Natural killer cell treated with Interleukin-12 subunit alpha and Interleukin-12 subunit beta and Interleukin-15 and Interleukin-18, amount 100 ng/mL, for 72 hours (primary cell): ENCODE measurements around the gene GRM7. TPM values are rescaled to one million over a fixed set of nuclear protein-coding genes. Genes with fewer than 3 reads are reported as not detected.

Experiments
- ATAC-seq, 2 donors: fragments of 150-1000 bp; cut with Tn5 transposase in 1 of 2; sonication (Bioruptor Pico), chemical (Tn5 transposase) in 1 of 2; 2 replicates each; pipeline ENCODE4 v1.10.0; 2021
- DNase-seq: peaks from one replicate; pipeline ENCODE4 v3.0.0; 2022; ENCODE audit warnings: low spot score
- H3K27ac Mint-ChIP-seq, 2 donors: 1 replicate in 1 of 2; 2 replicates in 1 of 2; pipeline ENCODE4 v1.8.0; 2022; ENCODE audit warnings: mixed read lengths in 2 of 2, mild to moderate bottlenecking in 1 of 2, moderate library complexity in 1 of 2
- H3K27me3 Mint-ChIP-seq, 2 donors: 1 replicate in 1 of 2; 2 replicates in 1 of 2; pipeline ENCODE4 v1.8.0; 2022; ENCODE audit warnings: mixed read lengths in 2 of 2
- H3K36me3 Mint-ChIP-seq: one replicate; pipeline ENCODE4 v1.8.0; 2022; ENCODE audit warnings: mixed read lengths
- H3K4me1 Mint-ChIP-seq, 2 donors: 1 replicate in 1 of 2; 2 replicates in 1 of 2; pipeline ENCODE4 v1.8.0; 2022; ENCODE audit warnings: low read depth in 2 of 2, mixed read lengths in 2 of 2, mild to moderate bottlenecking in 1 of 2
- H3K4me3 Mint-ChIP-seq: one replicate; pipeline ENCODE4 v1.8.0; 2022; ENCODE audit warnings: mixed read lengths
- H3K9me3 Mint-ChIP-seq: 2 replicates; pipeline ENCODE4 v1.8.0; 2022; ENCODE audit warnings: mixed read lengths
- total RNA-seq, 2 donors: library from RNA; stranded (reverse); gene quantifications; one replicate each; pipeline ENCODE4 v1.2.3, GENCODE V29; 2022

GRM7 gene
- total RNA-seq, 2 donors from 2014 or later, result not detected

DNA sequence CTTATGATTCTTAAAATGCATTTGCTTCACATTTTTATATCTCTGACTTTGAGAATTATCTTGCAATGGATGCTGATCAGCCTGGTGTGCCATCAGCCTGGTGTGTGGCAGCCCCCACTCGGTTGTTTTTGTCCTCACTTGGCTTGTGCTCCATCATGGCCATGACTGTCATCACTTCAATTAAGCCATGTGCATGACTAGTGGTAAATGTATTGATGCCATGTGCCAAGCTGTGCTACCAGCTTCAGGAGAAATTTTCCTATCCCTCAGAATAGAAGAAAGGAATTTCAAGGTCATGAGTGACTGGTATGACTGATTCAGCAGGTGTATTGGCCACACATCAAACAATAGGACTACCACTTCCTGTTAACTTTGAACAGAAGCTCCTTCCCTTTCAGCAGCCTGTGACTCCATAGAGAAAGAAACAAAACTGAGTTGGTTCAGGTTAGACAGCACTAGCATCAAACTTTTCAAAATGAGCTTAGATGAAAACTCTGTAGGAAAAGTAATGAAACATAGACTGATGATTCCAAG lies 251.7 kb downstream of the GRM7 start:
- Mint-ChIP-seq H3K36me3 (no peaks in the 10 kb centered on the region), H3K4me1 (no peaks in the 10 kb centered on the region), H3K27me3 (no peaks in the 10 kb centered on the region), H3K4me3 (no peak overlapping the region), H3K9me3 (peaks cover 3% of the 10 kb centered on the region), H3K27ac (no peak overlapping the region)
- ATAC-seq (no peak), DNase-seq (no peak)

DNA sequence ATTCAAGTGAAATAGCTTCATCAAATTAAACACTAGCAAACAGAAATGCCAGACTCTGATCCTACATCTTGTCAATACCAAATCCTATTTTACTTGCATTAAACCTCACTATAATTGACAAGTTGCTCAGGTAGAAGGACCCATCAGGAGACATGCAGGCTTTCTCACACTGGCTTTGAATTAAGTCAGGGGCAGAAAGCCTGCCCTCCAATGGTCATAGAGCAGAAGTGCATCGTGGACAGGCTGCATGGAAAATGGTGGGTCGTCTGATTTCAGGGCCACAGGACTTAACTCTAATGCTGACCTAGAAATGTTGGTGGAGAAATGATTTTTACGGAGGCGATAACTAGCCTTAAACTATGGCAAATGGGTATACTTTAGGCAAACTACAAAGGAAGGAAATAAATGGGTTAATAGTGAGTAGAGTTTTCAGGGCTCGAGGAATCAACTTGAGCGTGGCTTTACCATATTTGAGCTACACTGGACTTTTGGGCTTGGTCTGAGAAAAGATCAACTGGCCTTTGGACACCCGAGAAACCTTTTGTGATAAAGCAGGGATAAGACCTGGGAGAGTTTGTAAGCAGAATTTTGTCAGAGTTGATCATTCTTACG lies 283.9 kb downstream of the GRM7 start:
- H3K9me3 Mint-ChIP-seq, result peaks cover 1% of the 10 kb centered on the region
- no peak overlapping the region for H3K4me3 Mint-ChIP-seq
- DNase-seq (no peak), ATAC-seq (no peak)
- no peaks in the 10 kb centered on the region for H3K36me3 Mint-ChIP-seq
- H3K27ac Mint-ChIP-seq, result no peak overlapping the region
- no peaks in the 10 kb centered on the region for H3K4me1 Mint-ChIP-seq
- peaks cover 0 to 3% of the 10 kb centered on the region in 2 donors for H3K27me3 Mint-ChIP-seq

DNA sequence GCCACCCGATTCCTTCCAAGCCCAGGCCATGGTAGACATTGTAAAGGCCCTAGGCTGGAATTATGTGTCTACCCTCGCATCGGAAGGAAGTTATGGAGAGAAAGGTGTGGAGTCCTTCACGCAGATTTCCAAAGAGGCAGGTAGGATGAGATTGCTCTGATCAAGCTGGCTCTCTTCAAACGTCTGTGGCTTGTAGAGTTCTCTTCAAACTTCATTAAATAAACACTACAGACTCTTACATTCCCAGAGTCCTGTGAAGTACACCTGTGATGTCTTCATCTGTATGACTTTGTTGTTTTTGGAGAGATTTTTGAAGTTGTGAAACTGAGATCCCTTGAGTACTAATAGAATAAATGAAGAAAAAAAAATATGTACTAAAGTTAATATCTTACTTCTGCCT lies 285.6 kb downstream of the GRM7 start:
- ATAC-seq, result no peak
- Mint-ChIP-seq H3K27me3 (peaks cover 0 to 3% of the 10 kb centered on the region in 2 donors), H3K4me1 (no peaks in the 10 kb centered on the region), H3K27ac (no peak overlapping the region), H3K4me3 (no peak overlapping the region), H3K36me3 (no peaks in the 10 kb centered on the region), H3K9me3 (peaks cover 3% of the 10 kb centered on the region)
- no peak for DNase-seq

DNA sequence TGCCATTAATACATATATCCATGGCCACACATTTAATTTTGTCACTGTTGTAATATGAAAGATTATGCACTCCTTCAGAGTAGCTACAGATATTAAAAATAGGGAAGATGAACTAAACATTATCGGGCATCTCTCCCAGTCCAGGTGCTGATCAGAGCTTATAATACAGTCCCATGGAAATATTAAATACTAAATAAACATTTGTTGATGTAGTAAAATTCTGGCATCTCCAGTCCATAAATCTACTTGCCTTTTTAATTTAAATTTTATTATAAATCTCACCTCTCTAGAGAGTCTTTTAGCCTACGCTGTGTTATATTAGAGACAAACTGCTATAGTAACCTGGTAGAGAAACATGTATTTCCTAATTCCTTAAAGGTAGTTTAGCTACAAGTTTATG lies 297.6 kb downstream of the GRM7 start:
- Mint-ChIP-seq H3K27ac (no peak overlapping the region), H3K4me3 (no peak overlapping the region), H3K9me3 (peaks cover 11% of the 10 kb centered on the region), H3K27me3 (peaks cover 7 to 9% of the 10 kb centered on the region in 2 donors), H3K36me3 (no peaks in the 10 kb centered on the region), H3K4me1 (no peaks in the 10 kb centered on the region)
- ATAC-seq (no peak), DNase-seq (no peak)

DNA sequence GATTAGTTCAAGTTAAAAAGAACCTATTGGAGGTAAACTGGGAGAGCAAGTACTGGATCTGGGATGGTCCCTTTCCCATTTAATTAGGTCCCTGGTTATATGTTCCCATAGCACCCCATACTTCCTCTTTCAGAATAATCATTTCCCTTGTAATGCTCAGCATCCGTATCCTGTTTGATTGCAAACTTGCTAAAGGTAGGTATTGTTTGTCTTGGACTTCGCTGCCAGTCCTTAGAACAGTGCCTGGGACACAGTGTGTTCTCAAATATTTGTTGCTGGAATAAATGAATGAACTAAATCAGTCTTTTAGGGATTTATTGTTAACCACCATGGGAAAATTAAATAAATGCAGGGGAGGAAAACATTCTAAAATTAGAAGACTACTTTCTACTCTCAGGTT lies 299.8 kb downstream of the GRM7 start:
- H3K4me1 Mint-ChIP-seq, result no peaks in the 10 kb centered on the region
- no peaks in the 10 kb centered on the region for H3K36me3 Mint-ChIP-seq
- ATAC-seq, result no peak
- peaks cover 7% of the 10 kb centered on the region for H3K9me3 Mint-ChIP-seq
- H3K4me3 Mint-ChIP-seq, result no peak overlapping the region
- H3K27ac Mint-ChIP-seq, result no peak overlapping the region
- DNase-seq, result no peak
- H3K27me3 Mint-ChIP-seq, result peaks cover 0 to 6% of the 10 kb centered on the region in 2 donors

DNA sequence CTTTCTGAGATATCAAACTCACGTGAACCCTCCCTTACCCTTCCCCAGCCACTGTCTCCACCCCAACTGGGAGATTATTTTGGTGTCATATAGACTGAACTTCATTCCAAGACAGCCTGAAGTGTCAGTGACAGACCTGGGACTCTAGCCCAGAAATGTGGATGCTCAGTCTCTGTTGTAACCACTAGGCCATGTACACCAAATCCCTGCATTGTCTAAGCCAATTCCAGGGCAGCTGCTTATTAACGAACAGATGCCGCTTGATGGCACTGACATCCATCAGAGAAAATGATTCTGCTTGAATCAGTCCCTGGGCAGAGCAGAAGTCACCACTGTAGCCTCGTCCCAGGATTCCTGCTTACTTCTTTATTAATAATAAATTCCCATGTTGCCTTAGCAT lies 305.5 kb downstream of the GRM7 start:
- Mint-ChIP-seq H3K4me1 (no peaks in the 10 kb centered on the region), H3K4me3 (no peak overlapping the region), H3K27me3 (peaks cover 0 to 3% of the 10 kb centered on the region in 2 donors)

DNA sequence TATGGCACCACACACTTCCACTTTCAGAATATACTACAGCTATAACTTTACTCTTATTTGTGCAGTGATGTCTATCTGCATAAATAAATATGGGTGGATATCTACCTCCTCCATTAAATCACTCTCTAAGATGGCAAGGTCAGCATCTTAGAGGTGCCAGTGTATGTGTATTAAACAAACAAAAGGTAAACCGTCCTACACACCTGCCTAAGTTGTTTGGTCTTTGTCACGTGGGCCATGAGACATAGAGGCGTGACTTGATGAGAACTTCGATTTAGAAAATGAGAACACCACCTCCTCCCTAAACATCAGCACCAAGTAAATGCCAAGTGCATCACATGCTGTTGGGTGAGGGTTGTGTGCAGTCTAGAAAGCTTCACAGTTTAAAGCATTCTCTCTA lies 310.6 kb downstream of the GRM7 start:
- ATAC-seq (no peak), DNase-seq (no peak)
- H3K36me3 Mint-ChIP-seq, result no peaks in the 10 kb centered on the region
- no peaks in the 10 kb centered on the region for H3K9me3 Mint-ChIP-seq
- no peak overlapping the region for H3K27ac Mint-ChIP-seq
- H3K27me3 Mint-ChIP-seq, result no peaks in the 10 kb centered on the region
- no peaks in the 10 kb centered on the region for H3K4me1 Mint-ChIP-seq
- H3K4me3 Mint-ChIP-seq, result no peak overlapping the region

More for the DNA sequence above, 305.5 kb downstream of the GRM7 start:
- ATAC-seq (no peak), DNase-seq (no peak)
- Mint-ChIP-seq H3K36me3 (no peaks in the 10 kb centered on the region), H3K9me3 (peaks cover 7% of the 10 kb centered on the region), H3K27ac (no peak overlapping the region)

DNA sequence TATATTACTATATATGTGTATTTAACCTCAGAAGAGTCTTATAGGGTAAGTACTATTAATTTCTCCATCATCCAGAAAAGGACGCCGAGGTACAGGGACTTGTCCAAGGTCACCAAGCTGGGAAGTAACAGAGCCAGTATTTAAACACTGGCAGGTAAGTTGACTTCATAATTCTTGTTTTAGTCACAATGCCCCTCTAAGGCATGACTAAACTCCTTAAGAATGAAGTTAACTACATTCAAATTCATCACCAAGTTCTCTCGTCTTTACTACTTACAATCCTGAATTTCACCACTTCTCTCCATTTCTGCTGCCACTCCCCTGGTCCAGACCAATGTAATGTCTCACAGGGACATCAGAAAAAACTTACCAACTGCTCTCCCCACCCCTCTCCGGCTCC lies 312.1 kb downstream of the GRM7 start:
- ATAC-seq (no peak), DNase-seq (no peak)
- H3K27me3 Mint-ChIP-seq, result no peaks in the 10 kb centered on the region
- H3K27ac Mint-ChIP-seq, result no peak overlapping the region
- H3K4me1 Mint-ChIP-seq, result no peaks in the 10 kb centered on the region
- H3K36me3 Mint-ChIP-seq, result no peaks in the 10 kb centered on the region
- H3K4me3 Mint-ChIP-seq, result no peak overlapping the region
- no peaks in the 10 kb centered on the region for H3K9me3 Mint-ChIP-seq

DNA sequence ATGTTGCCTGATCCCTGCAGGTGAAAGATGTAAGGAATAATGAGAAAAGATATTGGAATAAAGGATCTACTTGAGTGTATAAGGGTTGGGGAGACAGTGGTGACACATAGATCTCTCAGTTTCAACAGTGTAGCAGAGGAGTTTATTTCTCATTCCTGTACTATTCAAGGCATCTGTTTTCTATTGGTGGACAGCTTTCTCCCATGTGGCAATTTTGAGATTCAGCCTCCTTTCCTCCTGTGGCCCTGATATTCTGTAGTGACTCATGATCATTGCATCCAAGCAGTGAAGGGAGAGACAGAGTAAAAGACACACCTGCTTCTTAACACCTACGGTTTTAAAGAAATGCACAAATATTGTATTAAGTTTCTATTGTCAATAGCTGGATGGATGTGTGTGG lies 327.6 kb downstream of the GRM7 start:
- Mint-ChIP-seq H3K36me3 (no peaks in the 10 kb centered on the region), H3K27me3 (peaks cover 7% of the 10 kb centered on the region in 2 donors), H3K27ac (no peak overlapping the region), H3K9me3 (no peaks in the 10 kb centered on the region), H3K4me1 (no peaks in the 10 kb centered on the region), H3K4me3 (no peak overlapping the region)
- DNase-seq (no peak), ATAC-seq (no peak)

DNA sequence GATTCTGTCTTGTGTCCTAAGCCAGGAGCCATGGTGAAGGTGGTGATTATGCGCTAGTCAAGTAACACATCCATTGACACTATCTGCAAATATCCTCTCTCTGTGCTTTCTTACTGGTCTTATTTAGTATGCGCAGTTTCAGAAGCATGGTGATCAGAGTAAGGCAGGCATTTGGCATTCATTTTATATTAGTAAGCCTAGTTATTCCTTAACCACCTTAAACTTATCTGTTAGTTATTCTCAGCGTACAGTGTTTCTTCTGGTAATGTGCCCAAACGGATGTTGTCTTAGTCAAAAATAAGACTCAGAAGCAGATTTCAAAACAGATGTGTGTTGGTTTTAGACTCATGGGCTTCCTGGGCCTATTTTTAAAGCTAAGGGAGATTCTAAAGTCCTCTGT lies 329.2 kb downstream of the GRM7 start:
- Mint-ChIP-seq H3K9me3 (no peaks in the 10 kb centered on the region), H3K27me3 (peaks cover 7% of the 10 kb centered on the region in 2 donors), H3K27ac (no peak overlapping the region), H3K36me3 (no peaks in the 10 kb centered on the region), H3K4me3 (no peak overlapping the region), H3K4me1 (no peaks in the 10 kb centered on the region)
- ATAC-seq, result no peak
- DNase-seq, result no peak

DNA sequence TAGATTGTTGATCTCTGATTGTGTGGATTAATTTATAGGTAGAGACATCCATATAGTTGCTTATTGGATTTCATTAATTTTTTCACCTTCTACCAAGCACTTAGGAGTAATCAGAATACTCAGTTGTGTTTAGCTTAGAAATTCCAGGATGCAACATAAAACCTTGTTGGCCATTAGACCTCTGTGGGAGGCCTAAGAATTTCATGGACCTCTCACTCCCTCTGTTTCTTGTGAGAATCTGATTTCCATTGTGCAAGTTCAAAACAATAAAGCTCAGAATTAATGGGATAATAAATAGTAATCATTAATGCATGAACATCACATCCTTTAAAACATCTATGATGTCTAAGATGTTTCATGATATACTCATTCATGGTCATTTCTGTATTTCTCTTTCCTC lies 332.4 kb downstream of the GRM7 start:
- DNase-seq (no peak), ATAC-seq (no peak)
- Mint-ChIP-seq H3K4me1 (no peaks in the 10 kb centered on the region), H3K27me3 (no peaks in the 10 kb centered on the region), H3K4me3 (no peak overlapping the region), H3K36me3 (no peaks in the 10 kb centered on the region), H3K9me3 (no peaks in the 10 kb centered on the region), H3K27ac (no peak overlapping the region)

DNA sequence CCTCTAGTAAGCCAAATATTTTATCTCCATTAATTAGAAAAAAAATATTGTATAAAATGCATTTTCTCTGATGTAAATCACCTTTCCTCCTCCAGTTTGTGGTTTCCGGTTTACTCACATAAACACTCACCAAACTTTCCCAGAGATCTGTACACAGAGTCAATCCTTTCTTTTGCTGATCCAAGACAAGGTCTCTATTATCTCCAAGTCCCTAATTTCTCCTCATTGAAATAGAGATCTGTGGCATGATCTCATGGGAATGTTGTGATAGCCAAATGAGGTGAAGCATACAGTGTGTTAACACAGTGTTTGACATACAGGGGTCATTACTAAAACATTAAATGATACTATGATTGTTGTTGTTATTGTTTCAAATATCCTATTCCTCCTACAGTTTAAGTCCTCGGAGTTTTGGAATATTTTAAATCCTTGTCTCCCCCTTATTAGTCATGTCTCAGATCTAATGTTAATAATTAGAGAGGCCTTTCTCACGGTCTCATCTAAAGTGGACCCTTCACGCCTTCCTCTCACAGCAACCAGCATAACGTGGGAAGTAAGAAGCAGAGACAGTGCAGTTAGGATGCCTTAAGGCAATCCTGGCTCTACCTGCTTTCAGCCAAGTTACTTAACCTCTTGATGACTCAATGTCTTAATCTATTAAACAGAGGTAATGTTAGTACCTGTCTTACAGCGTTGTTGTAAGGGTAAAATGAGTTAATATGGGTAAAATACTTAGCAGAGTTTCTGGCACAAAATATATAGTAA lies 333.3 kb downstream of the GRM7 start:
- Mint-ChIP-seq H3K27ac (no peak overlapping the region), H3K36me3 (no peaks in the 10 kb centered on the region), H3K9me3 (no peaks in the 10 kb centered on the region), H3K27me3 (no peaks in the 10 kb centered on the region), H3K4me3 (no peak overlapping the region), H3K4me1 (no peaks in the 10 kb centered on the region)
- ATAC-seq (no peak), DNase-seq (no peak)

DNA sequence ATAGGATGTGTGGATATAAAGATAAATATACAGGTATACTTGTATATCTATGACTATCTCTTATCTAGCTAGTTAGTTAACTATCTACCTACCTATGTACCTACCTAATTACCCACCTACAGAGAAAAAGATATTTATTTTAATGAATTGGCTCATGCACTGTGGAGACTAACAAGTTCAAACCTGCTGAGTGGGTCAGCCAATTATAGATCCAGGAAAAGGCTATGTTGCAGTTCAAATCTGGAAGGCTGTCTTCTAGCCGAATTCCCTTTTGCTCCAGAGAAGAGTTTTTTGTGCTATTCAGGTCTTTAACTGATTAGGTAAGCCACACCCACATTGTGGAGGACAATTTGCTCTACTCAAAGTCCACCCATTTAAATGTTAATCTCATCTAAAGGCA lies 335.0 kb downstream of the GRM7 start:
- ATAC-seq, result no peak
- Mint-ChIP-seq H3K36me3 (no peaks in the 10 kb centered on the region), H3K27ac (no peak overlapping the region), H3K4me1 (no peaks in the 10 kb centered on the region), H3K27me3 (no peaks in the 10 kb centered on the region), H3K4me3 (no peak overlapping the region), H3K9me3 (no peaks in the 10 kb centered on the region)
- no peak for DNase-seq

DNA sequence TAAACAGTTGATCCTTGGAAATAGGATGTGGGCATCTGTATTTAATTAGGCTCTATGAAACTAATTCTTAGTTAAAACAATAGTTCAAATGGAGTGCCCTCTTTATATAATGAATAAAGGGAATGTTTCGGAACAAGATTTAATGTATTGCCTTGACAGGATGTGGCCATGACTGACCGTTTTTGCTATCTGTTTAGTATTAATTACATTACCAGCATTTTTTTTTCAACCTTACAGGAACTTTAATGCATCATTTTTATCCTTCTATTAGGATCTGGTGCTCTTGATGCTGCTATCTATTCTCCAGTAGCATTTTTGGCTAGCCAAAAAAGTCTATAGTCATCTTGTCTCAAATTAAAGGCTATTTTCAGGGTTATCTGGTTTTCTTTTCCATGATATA lies 340.9 kb downstream of the GRM7 start:
- no peak overlapping the region for H3K4me3 Mint-ChIP-seq
- H3K36me3 Mint-ChIP-seq, result no peaks in the 10 kb centered on the region
- no peaks in the 10 kb centered on the region for H3K9me3 Mint-ChIP-seq
- DNase-seq (no peak), ATAC-seq (no peak)
- H3K4me1 Mint-ChIP-seq, result peaks cover 14 to 20% of the 10 kb centered on the region in 2 donors
- no peaks in the 10 kb centered on the region for H3K27me3 Mint-ChIP-seq
- no peak overlapping the region for H3K27ac Mint-ChIP-seq
